ENCODE results near the gene MALRD1. TPM values are rescaled to one million over a fixed set of nuclear protein-coding genes. Genes with fewer than 3 reads are reported as not detected.

The MALRD1 gene
- total RNA-seq, 1 donor from 2014 or later: 1.5 TPM

- H3K36me3 Mint-ChIP-seq (ENCODE audit: insufficient read depth): peaks cover 1% of the 10 kb centered on the region
- TF ChIP-seq, protein P1, sequence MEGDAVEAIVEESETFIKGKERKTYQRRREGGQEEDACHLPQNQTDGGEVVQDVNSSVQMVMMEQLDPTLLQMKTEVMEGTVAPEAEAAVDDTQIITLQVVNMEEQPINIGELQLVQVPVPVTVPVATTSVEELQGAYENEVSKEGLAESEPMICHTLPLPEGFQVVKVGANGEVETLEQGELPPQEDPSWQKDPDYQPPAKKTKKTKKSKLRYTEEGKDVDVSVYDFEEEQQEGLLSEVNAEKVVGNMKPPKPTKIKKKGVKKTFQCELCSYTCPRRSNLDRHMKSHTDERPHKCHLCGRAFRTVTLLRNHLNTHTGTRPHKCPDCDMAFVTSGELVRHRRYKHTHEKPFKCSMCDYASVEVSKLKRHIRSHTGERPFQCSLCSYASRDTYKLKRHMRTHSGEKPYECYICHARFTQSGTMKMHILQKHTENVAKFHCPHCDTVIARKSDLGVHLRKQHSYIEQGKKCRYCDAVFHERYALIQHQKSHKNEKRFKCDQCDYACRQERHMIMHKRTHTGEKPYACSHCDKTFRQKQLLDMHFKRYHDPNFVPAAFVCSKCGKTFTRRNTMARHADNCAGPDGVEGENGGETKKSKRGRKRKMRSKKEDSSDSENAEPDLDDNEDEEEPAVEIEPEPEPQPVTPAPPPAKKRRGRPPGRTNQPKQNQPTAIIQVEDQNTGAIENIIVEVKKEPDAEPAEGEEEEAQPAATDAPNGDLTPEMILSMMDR (IDR thresholded peaks at IDR 0.05; ENCODE audit: unreplicated experiment): no peak
- no peaks in the 10 kb centered on the region for H3K27me3 Mint-ChIP-seq
- no peak overlapping the region for H3K27ac Mint-ChIP-seq
- no peak overlapping the region for H3K4me3 Mint-ChIP-seq (ENCODE audit: low read depth)
- peaks cover 11% of the 10 kb centered on the region for H3K9me3 Mint-ChIP-seq (ENCODE audit: low read depth)
- no peaks in the 10 kb centered on the region for H3K4me1 Mint-ChIP-seq (ENCODE audit: low read depth)
- no peak for DNase-seq (ENCODE audit: low spot score, unreplicated experiment)
Observed at GRCh38 chr10:19706904-19707303, 658.3 kb downstream of the MALRD1 start.

GRCh38 chr10:19707376-19707775, 658.8 kb downstream of the MALRD1 start:
- H3K36me3 Mint-ChIP-seq (ENCODE audit: insufficient read depth): peaks cover 1% of the 10 kb centered on the region
- DNase-seq (ENCODE audit: low spot score, unreplicated experiment): no peak
- H3K4me1 Mint-ChIP-seq (ENCODE audit: low read depth): no peaks in the 10 kb centered on the region
- peaks cover 13% of the 10 kb centered on the region for H3K9me3 Mint-ChIP-seq (ENCODE audit: low read depth)
- no peaks in the 10 kb centered on the region for H3K27me3 Mint-ChIP-seq
- H3K4me3 Mint-ChIP-seq (ENCODE audit: low read depth): no peak overlapping the region
- TF ChIP-seq, protein P1 (IDR thresholded peaks at IDR 0.05; ENCODE audit: unreplicated experiment): no peak
- no peak overlapping the region for H3K27ac Mint-ChIP-seq

- TF ChIP-seq, protein P1 (IDR thresholded peaks at IDR 0.05; ENCODE audit: unreplicated experiment): no peak
- no peak for DNase-seq (ENCODE audit: low spot score, unreplicated experiment)
- Mint-ChIP-seq H3K27me3 (no peaks in the 10 kb centered on the region), H3K27ac (no peak overlapping the region), H3K4me1 (ENCODE audit: low read depth) (no peaks in the 10 kb centered on the region), H3K9me3 (ENCODE audit: low read depth) (peaks cover 18% of the 10 kb centered on the region), H3K36me3 (ENCODE audit: insufficient read depth) (peaks cover 1% of the 10 kb centered on the region), H3K4me3 (ENCODE audit: low read depth) (no peak overlapping the region)
Observed at GRCh38 chr10:19708031-19708430, 659.4 kb downstream of the MALRD1 start.

- no peaks in the 10 kb centered on the region for H3K27me3 Mint-ChIP-seq
- no peak overlapping the region for H3K4me3 Mint-ChIP-seq (ENCODE audit: low read depth)
- H3K4me1 Mint-ChIP-seq (ENCODE audit: low read depth): no peaks in the 10 kb centered on the region
- H3K9me3 Mint-ChIP-seq (ENCODE audit: low read depth): peaks cover 29% of the 10 kb centered on the region
- TF ChIP-seq, protein P1 (IDR thresholded peaks at IDR 0.05; ENCODE audit: unreplicated experiment): no peak
- no peak overlapping the region for H3K27ac Mint-ChIP-seq
- H3K36me3 Mint-ChIP-seq (ENCODE audit: insufficient read depth): peaks cover 1% of the 10 kb centered on the region
- DNase-seq (ENCODE audit: low spot score, unreplicated experiment): no peak
Observed at GRCh38 chr10:19710600-19710999, 662.0 kb downstream of the MALRD1 start.

GRCh38 chr10:19713159-19713558, 664.6 kb downstream of the MALRD1 start:
- Mint-ChIP-seq H3K4me3 (ENCODE audit: low read depth) (no peak overlapping the region), H3K4me1 (ENCODE audit: low read depth) (no peaks in the 10 kb centered on the region), H3K27ac (no peak overlapping the region), H3K9me3 (ENCODE audit: low read depth) (peaks cover 30% of the 10 kb centered on the region), H3K36me3 (ENCODE audit: insufficient read depth) (peaks cover 1% of the 10 kb centered on the region), H3K27me3 (no peaks in the 10 kb centered on the region)
- no peak for DNase-seq (ENCODE audit: low spot score, unreplicated experiment)
- TF ChIP-seq, protein P1 (IDR thresholded peaks at IDR 0.05; ENCODE audit: unreplicated experiment): no peak

Measured in progenitor cell of endocrine pancreas (in vitro differentiated cells).